ENCODE data around the gene ZNF490.

ZNF490 gene

GRCh38 chr19:12546903-12547302, 63.7 kb downstream of the ZNF490 start:
- intact Hi-C loops (cut with DNase I), result no loop called here
- no peak for DNase-seq

GRCh38 chr19:12546068-12546467, 64.5 kb downstream of the ZNF490 start:
- intact Hi-C loops (cut with DNase I), result no loop called here

GRCh38 chr19:12545267-12545666, 65.3 kb downstream of the ZNF490 start:
- intact Hi-C loops (cut with DNase I), result no loop called here
- DNase-seq, result no peak

More at GRCh38 chr19:12546068-12546467, 64.5 kb downstream of the ZNF490 start:
- no peak for DNase-seq

- intact Hi-C loops (cut with DNase I), result no loop called here
- DNase-seq, result no peak
Measured at GRCh38 chr19:12544401-12544876, 66.2 kb downstream of the ZNF490 start.

- intact Hi-C loops (cut with DNase I), result no loop called here
Measured at GRCh38 chr19:12543855-12544254, 66.8 kb downstream of the ZNF490 start.

More at GRCh38 chr19:12543855-12544254, 66.8 kb downstream of the ZNF490 start:
- DNase-seq, result no peak
